Stimulated activated naive CD4-positive, alpha-beta T cell (primary cell): Measurements from ENCODE around the gene C3orf22.
"Not testable (repeated sequence)": the region's sequence is repeated elsewhere in the genome, so short reads cannot be mapped to it uniquely, and the experiment has no call there.

Experiments used
- DNase-seq, 6 experiments: peaks; one replicate each; lab custom pipeline; 2025; lab: John Stamatoyannopoulos, UW

The C3orf22 gene

DNA sequence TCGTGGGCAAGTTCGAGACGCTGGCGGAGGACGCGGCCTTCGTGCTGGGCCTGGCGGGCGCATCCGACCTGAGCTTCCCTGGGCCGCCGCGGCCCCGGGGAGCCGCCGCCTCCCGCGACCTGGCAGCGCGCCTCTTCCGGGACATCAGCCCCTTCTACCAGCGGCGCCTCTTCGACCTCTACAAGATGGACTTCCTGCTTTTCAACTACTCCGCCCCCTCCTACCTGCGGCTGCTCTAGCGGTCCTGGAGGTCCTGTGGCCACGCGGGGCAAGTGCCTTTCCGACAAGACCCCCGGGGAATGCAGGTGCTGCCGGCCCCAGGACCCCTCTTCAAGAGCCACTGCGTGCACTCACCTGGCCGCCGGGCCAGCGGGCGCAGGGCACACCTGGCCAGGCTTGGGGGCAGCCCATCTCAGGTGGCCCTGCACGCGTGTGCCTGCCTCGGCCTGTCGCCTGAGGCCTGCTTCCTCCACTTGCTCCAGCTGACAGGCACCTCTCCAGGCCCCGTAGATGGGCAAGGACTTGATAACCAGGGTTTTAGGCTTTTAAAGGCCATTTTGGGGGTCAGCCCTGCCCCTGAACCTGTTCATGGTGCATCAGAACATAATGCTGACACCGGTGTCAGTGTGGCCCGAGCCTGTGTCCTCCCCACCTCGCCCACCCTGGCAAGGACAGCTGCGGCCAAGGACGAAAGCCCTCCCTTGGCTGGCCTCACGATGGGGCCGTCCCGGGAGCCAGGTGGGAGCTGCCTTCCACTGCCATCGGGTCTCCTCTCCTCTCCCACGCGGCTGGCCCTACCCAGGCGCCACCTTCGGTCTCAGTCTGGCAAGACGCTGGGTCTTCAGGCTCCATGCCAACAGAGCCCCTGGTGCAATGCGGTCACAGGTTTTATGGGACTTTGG lies 16.1 kb downstream of the C3orf22 start:
- no peak for DNase-seq

- no peak for DNase-seq
Observed at GRCh38 chr3:126541628-126542339, 16.9 kb downstream of the C3orf22 start.

DNA sequence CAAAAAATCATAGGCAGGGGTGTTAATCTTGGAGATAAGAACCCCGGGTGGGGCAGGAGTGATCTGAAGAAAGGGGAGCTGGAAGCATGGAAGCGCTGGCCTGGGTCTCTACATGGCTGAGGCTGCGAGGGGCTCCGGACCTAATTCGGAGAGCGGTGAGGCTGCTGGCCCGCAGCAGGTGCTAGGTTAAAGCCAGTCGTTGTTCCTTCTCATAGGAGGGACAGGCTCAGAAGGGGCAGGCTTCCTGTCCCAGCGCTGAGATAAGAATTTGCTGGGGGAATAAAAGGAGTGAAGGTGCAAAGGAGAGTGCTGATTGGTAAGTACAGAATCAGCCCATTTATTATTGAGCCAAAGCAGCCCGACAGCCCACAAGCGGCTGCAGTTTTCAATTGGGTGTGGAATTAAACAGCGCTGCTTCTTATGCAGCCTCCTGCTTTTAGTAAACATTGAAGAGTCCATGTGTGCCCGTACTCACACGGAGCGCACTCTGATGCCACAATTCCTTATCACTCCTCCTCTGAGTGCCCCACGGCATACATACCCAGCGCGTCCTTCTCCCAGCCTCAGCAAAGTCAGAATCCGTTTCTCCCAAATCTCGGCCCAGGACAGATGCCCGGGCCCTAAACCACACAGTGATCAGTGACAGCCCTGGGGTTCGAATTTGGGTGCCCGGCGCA lies 17.6 kb downstream of the C3orf22 start:
- DNase-seq = no peak

DNA sequence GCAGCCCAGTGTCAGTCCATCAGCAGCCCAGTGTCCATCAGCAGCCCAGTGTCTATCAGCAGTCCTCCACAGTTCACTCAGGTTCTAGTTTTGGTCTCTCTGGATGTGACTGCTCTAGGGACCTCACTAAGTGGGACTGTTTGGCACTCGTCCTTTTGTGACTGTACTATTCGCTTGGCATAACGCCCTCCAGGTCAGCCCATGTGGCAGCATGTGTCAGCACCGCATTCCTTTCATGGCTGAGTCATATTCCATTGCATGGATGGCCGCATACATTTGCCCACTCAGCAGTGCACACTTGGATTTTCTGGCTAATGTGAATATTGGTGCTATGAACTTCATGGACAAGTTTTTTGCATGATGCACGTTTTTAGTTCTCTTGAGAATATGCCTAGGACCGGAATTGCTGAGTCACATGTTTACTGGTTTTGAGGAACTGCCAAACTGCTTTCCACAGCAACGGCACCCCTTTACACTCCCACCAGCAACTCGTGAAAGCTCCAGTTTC lies 18.3 kb downstream of the C3orf22 start:
- DNase-seq = no peak

- DNase-seq = no peak
Observed at GRCh38 chr3:126539558-126540250, 19.0 kb downstream of the C3orf22 start.

- DNase-seq = no peak
Observed at GRCh38 chr3:126538966-126539365, 19.8 kb downstream of the C3orf22 start.

DNA sequence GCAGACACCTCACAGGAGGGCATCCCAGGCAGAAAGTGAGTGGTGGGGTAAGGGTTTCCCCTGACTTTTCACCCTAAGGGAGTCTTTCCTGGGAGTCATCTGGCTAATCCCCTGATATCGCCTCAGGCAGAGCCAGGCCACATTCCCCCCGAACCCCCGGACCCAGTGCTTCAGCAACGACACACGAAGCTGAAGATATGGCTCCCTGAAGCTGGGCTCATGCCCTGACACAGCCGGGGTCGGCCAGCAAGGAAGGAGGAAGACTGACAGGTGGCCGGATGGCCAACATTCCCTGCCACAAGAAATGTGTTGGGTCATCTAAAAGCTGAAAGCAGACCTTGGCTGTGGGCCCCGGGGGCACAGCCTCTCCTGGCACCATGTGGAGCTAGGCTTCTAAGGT lies 20.4 kb downstream of the C3orf22 start:
- no peak for DNase-seq

GRCh38 chr3:126537730-126538281 lies 20.9 kb downstream of the C3orf22 start:
- no peak for DNase-seq

DNA sequence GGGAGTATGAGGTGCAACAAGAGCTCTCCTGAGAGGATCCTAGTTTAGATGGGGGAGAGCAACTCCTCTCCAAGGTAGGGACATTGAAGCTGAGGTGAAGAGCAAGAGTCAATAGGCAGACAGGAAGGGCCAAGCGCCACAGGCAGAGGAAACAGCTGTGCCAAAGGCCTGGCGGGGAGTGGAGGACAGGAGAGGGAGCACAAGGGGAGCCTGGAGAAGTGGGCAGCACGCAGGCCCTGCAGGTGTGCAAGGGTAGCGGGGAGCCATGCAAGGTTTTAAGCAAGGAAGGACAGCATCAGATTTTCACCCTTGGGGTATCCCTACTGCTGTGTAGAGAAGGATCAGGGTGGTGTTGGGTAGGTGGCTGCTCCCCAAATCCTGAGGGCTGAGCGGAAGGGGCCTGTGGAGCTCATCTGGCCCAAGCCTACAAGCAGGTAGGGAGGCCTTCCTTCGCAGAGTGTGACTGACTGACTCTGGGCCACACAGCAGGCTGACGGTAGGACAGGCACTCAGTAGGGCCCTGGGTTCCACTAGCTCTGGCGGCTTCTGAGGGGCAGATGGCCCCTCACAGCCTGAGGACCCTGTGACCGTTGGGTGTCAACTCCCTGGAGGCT lies 21.5 kb downstream of the C3orf22 start:
- DNase-seq = no peak

DNA sequence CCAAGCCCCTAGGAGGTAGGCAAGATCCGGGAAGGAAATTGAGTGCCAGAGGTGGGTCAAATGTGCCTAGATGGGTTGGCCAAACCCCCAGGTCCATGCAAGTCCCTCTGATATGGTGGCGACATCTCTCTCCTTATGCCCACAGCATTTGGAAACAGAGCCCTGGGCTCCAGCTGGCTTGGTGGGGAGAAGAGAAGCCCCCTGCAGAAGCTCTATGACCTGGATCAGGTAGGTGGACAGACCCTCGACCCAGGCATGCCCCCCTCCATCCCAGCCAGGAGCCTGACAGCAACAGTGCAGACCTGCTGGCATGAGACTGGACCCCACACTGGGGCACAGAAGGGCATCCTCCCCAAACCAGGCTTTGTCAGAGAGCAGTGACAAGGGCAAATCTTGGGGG lies 22.6 kb downstream of the C3orf22 start:
- DNase-seq = no peak

- DNase-seq = no peak
Observed at GRCh38 chr3:126535636-126536035, 23.1 kb downstream of the C3orf22 start.

GRCh38 chr3:126534716-126535115 lies 24.0 kb downstream of the C3orf22 start:
- DNase-seq = not testable (repeated sequence)

- DNase-seq = no peak
Observed at GRCh38 chr3:126533506-126533905, 25.2 kb downstream of the C3orf22 start.

DNA sequence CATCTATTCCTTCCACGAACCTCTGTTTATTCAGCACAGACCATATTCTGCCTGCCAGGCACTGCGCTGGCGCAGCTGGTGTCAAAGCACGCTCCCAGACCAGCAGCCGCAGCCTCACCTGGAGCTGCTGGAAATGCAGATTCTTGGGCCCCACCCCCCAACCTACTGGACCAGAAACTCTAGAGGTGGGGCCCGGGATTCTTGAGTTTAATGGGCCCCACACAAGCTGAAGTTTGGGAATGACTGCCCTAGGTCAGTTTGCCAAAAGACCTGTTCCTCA lies 27.7 kb downstream of the C3orf22 start:
- DNase-seq = no peak

DNA sequence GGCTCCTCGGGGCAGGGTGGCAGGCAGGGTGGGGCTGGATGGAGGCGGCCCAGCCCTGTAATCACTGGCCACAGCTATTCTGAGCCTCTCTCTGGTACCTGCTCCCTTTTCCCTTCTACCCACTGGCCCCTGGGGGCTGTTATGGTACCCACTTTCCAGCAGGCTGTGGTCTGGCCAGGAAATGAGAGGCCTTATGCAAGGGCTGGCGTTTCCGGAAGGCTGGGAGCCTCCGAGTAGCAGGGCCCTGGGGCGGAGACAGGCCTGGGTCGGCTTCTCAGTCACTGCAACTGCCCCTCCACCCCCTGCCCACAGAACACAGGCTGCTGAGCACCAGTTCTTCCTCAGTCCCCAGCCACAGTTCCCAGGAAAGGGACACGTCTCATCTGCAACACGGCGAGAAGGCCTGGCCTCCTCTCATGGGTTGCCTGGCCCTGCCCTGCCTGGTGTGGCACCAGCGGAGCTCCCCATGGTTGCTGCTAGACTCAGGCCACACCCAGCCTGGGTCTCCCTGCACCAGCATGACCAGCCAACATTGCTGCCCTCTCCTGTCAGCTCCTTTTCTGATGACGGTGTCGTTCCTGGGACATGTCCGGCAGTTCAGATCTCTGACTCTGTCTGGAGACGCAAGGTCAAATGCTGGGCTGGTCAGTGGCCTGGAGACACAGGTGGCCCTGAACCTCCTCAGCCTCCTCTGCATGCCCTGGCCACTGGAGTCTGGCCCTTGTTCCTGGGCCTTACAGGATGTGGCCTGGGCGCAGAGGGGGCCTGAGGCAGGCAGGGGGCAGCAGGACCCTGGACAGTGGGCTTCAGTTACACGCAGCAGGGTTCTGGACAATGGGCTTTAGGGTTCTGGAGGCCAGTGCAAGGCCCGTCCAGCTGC lies 28.3 kb downstream of the C3orf22 start:
- DNase-seq = no peak

- no peak for DNase-seq
Observed at GRCh38 chr3:126529585-126530170, 29.1 kb downstream of the C3orf22 start.

GRCh38 chr3:126528800-126529541 lies 29.8 kb downstream of the C3orf22 start:
- DNase-seq = no peak

- DNase-seq = no peak
Observed at GRCh38 chr3:126528419-126528799, 30.3 kb downstream of the C3orf22 start.
